CD4-positive, alpha-beta T cell treated with Interferon gamma for 1 hour (primary cell): ENCODE measurements around the gene ARHGAP31.
A peak's percentile ranks its signal among the peaks of the same experiment; 100 is the strongest.
"Not testable (repeated sequence)": the region's sequence is repeated elsewhere in the genome, so short reads cannot be mapped to it uniquely, and the experiment has no call there.

Experiments used
- DNase-seq: peaks from one replicate; pipeline ENCODE4 v3.0.0-alpha.2; 2020

ARHGAP31 gene

DNA sequence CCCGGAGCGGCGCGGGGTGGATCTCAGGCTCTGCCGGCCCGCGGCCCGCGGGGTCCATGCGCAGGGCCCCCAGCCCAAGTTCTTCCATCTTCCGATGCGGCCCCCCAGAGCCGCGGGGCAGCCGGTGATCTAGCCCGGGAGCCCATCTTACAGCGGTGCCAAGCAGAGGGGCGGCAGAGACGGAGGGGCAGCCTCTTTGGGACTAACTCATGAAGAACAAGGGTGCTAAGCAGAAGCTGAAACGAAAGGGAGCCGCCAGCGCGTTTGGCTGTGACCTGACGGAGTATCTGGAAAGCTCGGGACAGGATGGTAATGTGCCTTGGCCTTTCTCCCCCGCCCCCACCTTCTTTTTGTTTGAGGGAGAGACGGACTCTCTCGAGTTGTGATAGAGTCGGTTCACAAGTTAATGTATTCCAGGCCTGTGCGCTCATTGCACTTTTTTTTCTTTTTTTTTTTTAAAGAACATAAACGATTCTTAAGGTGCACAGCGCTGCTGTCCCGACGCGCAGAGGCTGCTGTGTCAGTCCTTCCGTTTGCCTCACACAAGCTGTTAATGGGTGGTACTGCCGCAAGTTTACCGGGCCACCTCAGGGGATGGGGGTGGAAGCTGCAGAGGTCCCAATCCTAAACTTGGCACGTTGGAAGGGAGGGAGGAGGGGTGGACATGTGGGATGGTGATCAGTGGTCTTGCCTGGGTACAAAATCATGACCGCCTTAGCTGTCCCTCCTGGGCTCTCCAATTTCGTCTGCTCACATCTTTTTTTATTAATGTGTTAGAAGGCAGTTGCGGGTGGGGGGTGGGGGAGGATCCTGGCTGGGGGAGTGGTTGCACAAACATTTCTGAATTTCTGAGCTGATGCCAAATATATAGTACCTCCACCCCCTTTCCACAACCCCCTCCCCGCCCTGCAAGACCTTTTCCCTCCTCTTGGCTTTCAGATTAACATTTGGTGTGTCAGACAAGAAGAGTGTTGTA is 801 bp downstream of the ARHGAP31 start:
- peak; percentile 53 for DNase-seq

DNA sequence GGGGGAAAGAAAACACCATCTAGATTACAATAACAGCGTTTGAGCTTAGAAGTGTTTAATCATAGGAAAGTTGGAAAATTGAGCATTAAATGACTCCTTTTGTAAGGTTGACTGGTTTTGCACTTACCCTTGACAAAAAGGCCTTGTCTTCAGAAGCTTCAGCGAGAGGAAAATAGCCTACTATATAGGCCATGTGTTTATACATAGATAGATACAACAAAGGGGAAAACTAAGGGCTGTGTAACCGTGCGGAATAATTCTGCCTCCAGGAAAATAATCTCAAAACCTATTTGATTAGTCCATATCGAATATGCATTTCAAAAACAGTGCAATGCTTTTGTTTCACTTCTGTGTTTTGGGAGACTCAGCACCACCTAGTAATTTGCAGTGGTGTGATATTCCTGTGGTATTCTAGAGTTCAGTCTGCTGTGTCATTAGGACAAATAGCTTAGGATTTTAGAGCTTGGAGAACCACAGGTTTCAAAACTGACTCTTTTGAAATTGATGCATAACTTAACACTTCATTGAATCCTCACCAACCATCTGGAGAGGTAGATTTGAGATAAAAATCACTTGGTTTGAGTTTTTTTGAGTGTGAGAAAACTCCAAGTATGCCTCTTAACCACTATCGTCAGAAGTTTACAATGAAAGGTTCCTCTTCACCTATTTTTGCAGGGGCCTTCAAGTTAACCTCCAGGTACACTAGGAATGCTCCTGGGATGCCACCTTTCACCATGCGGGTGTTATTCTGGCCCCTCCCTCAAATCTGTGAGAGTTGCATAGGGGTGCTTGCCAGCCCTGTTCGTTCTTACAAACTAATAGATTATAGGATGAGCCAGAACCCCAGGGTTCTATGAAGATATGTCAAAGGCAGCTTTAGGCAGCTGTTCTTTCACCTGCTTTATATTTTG is 1.9 kb downstream of the ARHGAP31 start:
- no peak for DNase-seq

- DNase-seq, result no peak
Measured at GRCh38 chr3:119296727-119297122, 2.5 kb downstream of the ARHGAP31 start.

DNA sequence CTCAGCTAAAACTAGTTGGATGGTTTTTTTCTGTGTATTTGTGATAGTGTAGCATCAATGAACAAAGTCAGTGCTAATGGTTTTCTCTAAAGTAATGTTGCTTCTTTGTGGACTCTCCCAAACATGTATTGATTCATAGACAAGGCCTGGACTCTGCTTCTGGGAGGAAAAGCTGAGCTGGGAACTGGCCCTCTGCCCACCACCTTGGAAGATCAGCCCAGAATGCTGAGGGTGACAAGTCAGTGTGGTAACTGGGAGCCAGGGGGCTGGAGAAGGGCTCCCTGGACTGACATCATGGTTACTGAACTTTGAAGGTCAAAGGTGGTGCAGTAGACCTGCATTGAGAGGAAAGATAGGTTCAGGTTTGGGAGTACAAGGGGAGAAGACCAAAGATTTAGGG is 3.0 kb downstream of the ARHGAP31 start:
- no peak for DNase-seq

DNA sequence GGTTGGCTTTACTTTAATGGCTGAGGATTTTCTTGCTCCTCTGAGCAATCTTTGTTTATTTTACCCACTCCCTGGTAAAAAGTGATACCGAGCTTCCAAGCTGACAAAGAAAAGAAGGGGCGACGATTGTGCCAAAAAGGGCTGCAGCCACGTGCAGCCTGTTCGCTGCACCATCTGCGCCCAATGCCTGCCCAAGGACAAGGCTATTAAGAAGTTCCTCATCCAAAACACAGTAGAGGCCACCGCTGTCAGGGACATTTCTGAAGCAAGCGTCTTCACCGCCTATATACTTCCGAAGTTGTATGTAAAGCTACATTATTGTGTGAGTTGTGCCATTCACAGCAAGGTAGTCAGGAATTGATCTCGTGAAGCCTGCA is 4.4 kb downstream of the ARHGAP31 start:
- no peak for DNase-seq

- DNase-seq, result no peak
Measured at GRCh38 chr3:119300991-119301391, 6.8 kb downstream of the ARHGAP31 start.

- no peak for DNase-seq
Measured at GRCh38 chr3:119301662-119302061, 7.5 kb downstream of the ARHGAP31 start.

DNA sequence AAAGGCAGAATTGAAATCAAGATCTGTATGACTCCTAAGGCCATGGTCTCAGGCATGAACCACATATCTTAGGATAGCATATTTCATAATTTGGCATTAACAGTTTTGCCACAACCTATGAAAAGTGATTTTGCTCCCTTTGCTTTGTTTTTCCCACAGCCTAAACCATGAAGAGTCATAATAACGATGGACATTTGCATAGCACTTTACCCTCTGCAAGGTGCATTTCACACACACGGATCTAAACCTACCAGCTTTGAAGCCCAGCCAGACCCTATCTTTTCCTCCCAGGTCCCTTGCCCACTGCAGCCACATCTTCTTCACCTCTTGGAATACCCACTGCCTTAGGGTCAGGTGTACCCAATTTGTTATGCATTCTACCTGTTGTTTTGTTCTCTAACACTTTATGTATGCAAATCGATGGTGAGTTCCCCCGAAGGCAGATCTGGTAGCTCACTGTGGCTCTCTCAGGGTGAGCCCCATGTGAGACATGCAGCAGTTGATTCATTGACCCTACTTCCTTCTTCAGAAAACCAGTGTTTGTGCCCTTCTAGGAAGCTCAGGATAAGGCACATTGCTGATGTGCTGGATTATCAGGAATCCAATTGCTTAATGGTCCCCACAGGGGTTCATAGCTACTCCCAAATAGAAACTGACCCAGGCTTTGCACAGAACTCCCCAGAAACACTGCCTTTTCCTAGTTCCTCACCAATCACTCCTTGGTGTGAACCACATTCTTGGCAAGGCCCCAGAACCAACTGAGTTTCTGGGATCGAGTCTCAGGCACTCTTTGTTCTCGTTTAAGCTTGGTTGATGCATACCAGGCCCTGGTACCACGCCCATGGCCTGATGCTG is 8.7 kb downstream of the ARHGAP31 start:
- no peak for DNase-seq

GRCh38 chr3:119304201-119304713 is 10.1 kb downstream of the ARHGAP31 start:
- no peak for DNase-seq

GRCh38 chr3:119305286-119305685 is 11.1 kb downstream of the ARHGAP31 start:
- DNase-seq, result no peak

DNA sequence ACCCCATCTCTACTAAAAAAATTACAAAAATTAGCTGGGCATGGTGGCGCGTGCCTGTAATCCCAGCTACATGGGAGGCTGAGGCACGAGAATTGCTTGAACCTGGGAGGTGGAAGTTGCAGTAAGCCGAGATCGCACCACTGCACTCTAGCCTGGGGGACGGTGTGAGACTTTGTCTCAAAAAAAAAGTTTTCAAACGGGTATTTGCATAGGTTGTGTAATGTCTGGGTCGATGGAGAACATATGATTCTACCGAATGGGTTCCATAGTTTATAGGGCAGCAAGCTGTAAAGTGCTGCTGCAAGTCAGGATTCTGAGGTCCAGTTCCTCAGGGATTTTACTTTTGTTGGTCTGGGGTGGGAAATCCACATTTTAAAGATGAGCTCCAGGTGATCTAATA is 12.2 kb downstream of the ARHGAP31 start:
- not testable (repeated sequence) for DNase-seq

DNA sequence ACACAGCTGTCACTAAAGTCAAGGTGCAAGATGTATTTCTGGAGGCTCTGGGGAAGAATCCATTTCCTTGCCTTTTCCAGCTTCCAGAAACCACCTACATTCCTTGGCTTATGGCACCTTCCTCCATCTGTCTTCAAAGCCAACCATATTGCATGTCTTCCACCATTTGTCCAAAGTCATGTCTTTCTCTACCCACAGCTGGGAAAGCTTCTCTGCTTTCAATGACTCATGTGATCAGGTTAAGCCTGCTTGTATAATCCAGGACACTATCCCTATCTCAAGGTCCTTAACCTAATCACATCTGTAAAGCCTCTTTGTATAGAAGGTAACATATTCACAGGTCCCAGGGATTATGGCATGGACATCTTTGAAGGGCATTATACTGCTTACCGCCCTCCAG is 14.2 kb downstream of the ARHGAP31 start:
- no peak for DNase-seq

DNA sequence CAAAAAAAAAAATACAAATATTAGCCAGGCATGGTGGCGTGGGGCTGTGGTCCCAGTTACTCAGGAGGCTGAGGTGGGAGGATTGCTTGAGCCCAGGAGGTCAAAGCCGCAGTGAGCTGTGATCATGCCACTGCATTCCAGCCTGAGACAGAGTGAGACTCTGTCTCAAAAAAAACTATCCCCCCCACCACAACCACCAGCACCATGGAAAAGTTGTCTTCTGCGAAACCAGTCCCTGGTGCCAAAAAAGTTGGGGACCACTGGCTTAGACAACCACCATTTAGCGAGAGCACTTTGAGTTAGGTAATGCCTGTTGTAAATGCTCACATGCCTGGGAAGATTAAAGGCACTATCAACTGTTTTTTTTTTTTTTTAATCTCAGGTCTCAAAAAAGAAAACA is 15.4 kb downstream of the ARHGAP31 start:
- no peak for DNase-seq

DNA sequence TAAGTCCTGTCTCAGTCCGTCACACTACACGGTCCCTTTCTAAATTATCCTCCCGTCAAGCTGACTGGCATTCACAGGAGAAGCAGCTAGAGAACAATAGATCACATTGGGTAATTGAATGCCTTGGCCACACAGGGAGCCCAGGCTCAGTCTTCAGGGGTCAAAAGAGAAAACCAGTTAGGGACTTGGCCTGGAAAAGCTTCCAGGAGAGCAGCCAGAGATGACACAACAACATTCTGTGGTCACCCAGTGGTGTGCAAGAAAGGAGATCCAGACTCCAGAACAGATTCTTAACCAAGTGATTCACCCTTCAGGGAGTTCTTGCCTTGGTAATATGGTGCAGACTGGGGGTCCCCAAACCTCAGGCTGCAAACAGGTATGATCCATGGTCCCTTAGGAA is 15.9 kb downstream of the ARHGAP31 start:
- no peak for DNase-seq

DNA sequence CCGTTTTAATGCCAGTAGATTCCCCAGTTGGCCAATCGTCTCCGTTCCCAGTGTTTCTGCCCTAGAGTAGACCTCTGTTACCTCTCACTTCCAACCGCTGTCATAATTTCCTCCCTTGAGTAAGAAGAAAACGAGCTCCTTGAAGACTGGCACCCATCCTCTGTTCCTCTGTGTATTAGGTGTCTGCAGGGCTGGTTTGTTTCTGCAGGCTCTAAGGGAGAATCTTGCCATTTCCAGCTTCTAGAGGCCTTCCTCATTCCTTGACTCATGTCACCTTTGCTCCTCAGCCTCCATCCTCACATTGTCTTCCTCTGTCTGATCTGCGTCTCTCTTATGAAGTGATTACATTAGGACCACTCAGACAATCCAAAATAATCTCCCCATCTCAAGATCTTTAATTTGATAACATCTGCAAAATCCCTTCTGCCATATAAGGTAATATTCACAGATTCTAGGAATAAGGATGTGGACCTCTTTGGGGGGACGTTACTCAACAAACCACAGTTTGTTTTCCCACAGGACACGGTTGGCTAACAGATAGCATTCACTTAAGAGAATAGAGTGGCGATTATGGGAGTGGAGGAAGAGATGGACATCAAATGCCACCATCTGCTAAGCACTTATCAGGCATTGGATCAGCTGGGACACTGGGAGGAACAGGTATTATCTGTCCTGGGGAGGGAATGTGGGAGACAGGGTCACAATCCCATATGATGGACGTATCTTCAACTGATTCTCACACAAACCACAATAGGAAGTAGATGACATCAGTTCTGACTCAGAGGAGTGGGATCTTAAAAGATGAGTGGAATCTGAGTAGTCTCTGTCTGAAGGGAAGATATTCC is 17.1 kb downstream of the ARHGAP31 start:
- DNase-seq, result no peak

GRCh38 chr3:119313461-119313860 is 19.3 kb downstream of the ARHGAP31 start:
- no peak for DNase-seq

- DNase-seq, result no peak
Measured at GRCh38 chr3:119314821-119315220, 20.6 kb downstream of the ARHGAP31 start.

DNA sequence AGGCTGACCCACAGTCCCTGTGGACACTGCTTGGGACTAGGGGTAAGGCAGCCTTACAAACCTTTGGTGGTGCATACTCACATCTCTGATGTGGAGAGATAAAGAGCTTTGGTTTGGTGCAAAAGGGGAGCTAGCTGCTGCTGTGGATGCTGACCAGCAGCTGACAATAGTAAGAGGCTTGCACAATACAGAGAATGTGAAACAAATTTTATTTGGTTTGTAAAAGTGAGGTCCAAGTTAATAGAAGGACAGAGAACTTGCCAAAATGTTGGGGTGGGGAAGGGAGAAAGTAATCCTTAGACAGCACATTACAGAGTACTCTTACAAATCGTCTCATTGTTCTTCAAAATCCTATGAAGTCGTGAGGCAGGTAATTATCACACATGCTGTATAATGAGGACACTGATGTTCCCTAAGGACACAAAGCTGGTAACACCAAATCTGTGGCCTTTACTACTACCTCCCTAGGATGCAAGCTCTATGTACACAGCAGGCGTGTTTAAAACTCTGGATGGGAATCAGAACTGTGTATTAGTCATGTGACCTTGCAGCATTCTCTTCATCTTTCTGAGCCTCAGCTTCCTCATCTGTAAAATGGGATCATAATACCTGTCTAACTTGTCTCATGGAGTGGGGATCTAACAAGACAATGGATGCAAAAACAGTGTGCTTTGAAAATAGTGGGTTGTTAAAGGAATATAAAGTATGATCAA is 21.6 kb downstream of the ARHGAP31 start:
- DNase-seq, result no peak

- DNase-seq, result no peak
Measured at GRCh38 chr3:119316313-119316670, 22.1 kb downstream of the ARHGAP31 start.

DNA sequence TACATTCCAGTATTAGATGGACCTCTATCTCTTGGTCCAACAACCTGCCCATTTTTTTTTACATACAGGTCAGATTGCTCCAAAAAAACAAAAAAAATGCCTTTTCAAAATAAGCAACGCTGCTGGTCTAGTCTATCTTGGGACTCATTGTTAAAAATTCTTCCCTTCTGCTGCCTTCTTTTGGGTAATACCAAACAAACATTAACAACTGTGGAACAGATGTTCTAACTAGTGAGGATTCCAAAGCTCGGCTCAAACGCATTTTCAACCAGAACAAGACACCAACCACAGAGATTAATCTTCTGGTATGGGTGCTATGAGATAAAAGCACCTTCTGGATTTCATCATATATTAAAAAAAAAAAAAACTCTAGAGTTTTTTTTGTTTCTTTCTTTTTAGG is 24.7 kb downstream of the ARHGAP31 start:
- no peak for DNase-seq

DNA sequence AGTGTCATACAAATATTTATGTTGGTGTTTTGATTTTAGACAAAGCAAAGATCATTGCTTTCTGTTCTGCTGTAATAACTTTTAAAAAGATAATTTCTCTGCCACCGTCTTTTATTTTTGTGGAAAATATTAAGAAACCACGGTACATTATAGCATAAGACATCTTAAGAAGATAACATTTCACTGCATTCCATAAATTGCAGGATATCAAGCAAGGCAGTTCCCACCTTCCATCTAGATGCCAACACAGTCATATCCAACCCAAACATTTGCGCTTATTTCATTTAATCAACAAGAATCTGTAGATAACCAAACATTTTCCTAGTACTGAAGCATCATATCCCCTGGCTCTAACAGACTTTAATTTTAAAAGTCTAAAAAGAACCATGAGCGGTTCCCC is 25.1 kb downstream of the ARHGAP31 start:
- DNase-seq, result no peak
